Loucy (cell line): Measurements from ENCODE around the gene ABCG1.

Experiments used
- H2AFZ ChIP-seq: fragments of 200-600 bp; sonication (generic); 2 replicates; pipeline ENCODE4 v1.6.0; 2016; ENCODE audit warnings: antibody characterized with exemption, mild to moderate bottlenecking, low read length, moderate library complexity
- H3F3A ChIP-seq: fragments of 200-600 bp; 2 replicates; pipeline ENCODE4 v1.6.0; 2016; ENCODE audit warnings: antibody characterized with exemption, low read depth, mild to moderate bottlenecking
- H3K27me3 ChIP-seq: fragments of 200-600 bp; sonication (generic); 2 replicates; pipeline ENCODE4 v1.6.1; 2014; ENCODE audit warnings: low read length, mild to moderate bottlenecking; ENCODE audit not compliant: insufficient read depth, poor library complexity, severe bottlenecking
- H3K36me3 ChIP-seq: fragments of 200-600 bp; sonication (generic); 2 replicates; pipeline ENCODE4 v1.6.1; 2016; ENCODE audit warnings: low read length; ENCODE audit not compliant: insufficient read depth
- H3K4me1 ChIP-seq: fragments of 200-600 bp; sonication (generic); 2 replicates; pipeline ENCODE4 v1.5.1; 2014; ENCODE audit warnings: low read length, mild to moderate bottlenecking; ENCODE audit not compliant: insufficient read depth, poor library complexity, severe bottlenecking
- H3K4me2 ChIP-seq: fragments of 200-600 bp; sonication (generic); 2 replicates; pipeline ENCODE4 v1.6.0; 2014; ENCODE audit warnings: antibody characterized with exemption, low read length, low read depth, mild to moderate bottlenecking; ENCODE audit not compliant: poor library complexity, severe bottlenecking
- H3K4me3 ChIP-seq: fragments of 200-600 bp; sonication (generic); 2 replicates; pipeline ENCODE4 v1.5.1; 2014; ENCODE audit warnings: low read length, mild to moderate bottlenecking, mixed read lengths; ENCODE audit not compliant: poor library complexity, severe bottlenecking
- H3K79me2 ChIP-seq: fragments of 200-600 bp; sonication (generic); 2 replicates; pipeline ENCODE4 v1.6.1; 2014; ENCODE audit warnings: low read length; ENCODE audit not compliant: insufficient read depth
- H3K9ac ChIP-seq: fragments of 200-600 bp; sonication (generic); 2 replicates; pipeline ENCODE4 v1.6.0; 2014; ENCODE audit warnings: mild to moderate bottlenecking, low read depth, low read length, moderate library complexity; ENCODE audit not compliant: poor library complexity, severe bottlenecking
- H3K9me2 ChIP-seq: fragments of 200-600 bp; sonication (generic); replicated peaks from 2 replicates; pipeline ENCODE4 v1.6.1; 2016; ENCODE audit warnings: low read depth, low read length, mixed read lengths
- H3K9me3 ChIP-seq: fragments of 200-600 bp; sonication (generic); 2 replicates; pipeline ENCODE4 v1.6.1; 2014; ENCODE audit warnings: mild to moderate bottlenecking, antibody characterized with exemption, low read length, low read depth; ENCODE audit not compliant: insufficient read depth
- H4K20me1 ChIP-seq: fragments of 200-600 bp; sonication (generic); 2 replicates; pipeline ENCODE4 v1.6.0; 2014; ENCODE audit warnings: antibody characterized with exemption, low read length, mild to moderate bottlenecking; ENCODE audit not compliant: insufficient read depth, poor library complexity, severe bottlenecking
- EZH2phosphoT487 ChIP-seq: fragments of 200-600 bp; IDR thresholded peaks from 2 replicates; pipeline ENCODE4 v1.6.1; 2018; ENCODE audit warnings: antibody characterized with exemption, mild to moderate bottlenecking, moderate library complexity, borderline replicate concordance
- TF ChIP-seq, protein P1 (sequence below): fragments of 200-600 bp; sonication (generic); conservative IDR thresholded peaks from 2 replicates; pipeline ENCODE4 v1.5.1; 2014; ENCODE audit warnings: mild to moderate bottlenecking, antibody characterized with exemption, low read length

The ABCG1 gene

DNA sequence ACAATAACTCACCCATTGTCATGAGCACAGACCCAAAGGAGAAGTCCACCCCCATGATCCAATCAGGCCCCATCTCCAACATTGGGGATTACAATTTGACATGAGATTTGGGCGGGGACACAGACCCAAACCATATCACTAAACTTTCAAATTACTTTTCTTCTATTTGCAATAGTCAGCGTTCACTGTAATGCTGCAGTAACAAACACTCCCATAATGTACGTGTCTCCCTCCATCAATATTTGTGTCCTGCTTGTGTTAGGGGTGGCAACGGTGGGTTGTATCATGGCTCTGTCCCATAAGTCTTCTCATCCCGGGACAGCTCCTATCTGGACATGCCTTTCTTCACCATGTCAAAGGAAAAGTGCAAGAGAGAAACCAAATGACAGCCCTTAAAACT is 70.0 kb downstream of the ABCG1 start:
- Histone ChIP-seq H2AFZ (no peak overlapping the region), H4K20me1 (no peaks in the 10 kb centered on the region), H3F3A (0 out of 2 replicates have a peak, but pooled peaks cover 3% of the 10 kb centered on the region), H3K79me2 (no peaks in the 10 kb centered on the region), H3K4me2 (no peak overlapping the region), H3K36me3 (peaks cover 80% of the 10 kb centered on the region), H3K4me1 (no peaks in the 10 kb centered on the region), H3K9ac (no peak overlapping the region), H3K27me3 (no peaks in the 10 kb centered on the region), H3K4me3 (no peak overlapping the region), H3K9me3 (no peaks in the 10 kb centered on the region), H3K9me2 (no peaks in the 10 kb centered on the region)
- TF ChIP-seq EZH2phosphoT487, result no peak
- TF ChIP-seq, protein P1, sequence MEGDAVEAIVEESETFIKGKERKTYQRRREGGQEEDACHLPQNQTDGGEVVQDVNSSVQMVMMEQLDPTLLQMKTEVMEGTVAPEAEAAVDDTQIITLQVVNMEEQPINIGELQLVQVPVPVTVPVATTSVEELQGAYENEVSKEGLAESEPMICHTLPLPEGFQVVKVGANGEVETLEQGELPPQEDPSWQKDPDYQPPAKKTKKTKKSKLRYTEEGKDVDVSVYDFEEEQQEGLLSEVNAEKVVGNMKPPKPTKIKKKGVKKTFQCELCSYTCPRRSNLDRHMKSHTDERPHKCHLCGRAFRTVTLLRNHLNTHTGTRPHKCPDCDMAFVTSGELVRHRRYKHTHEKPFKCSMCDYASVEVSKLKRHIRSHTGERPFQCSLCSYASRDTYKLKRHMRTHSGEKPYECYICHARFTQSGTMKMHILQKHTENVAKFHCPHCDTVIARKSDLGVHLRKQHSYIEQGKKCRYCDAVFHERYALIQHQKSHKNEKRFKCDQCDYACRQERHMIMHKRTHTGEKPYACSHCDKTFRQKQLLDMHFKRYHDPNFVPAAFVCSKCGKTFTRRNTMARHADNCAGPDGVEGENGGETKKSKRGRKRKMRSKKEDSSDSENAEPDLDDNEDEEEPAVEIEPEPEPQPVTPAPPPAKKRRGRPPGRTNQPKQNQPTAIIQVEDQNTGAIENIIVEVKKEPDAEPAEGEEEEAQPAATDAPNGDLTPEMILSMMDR, result no peak

DNA sequence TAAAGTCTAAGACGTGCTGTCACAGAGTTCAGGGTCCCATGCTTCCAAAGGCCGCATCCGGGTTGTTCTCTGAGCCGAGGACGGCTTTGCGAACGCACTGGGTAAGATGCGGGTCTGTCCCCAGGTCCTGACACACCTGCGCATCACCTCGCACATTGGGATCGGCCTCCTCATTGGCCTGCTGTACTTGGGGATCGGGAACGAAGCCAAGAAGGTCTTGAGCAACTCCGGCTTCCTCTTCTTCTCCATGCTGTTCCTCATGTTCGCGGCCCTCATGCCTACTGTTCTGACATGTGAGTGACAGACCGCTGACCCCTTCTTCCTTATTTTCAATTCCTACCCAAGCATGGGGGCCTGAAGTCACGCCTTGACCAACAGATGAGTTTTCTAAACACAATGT is 71.0 kb downstream of the ABCG1 start:
- no peaks in the 10 kb centered on the region for H4K20me1 ChIP-seq
- H3K36me3 ChIP-seq, result peaks cover 80% of the 10 kb centered on the region
- H3K79me2 ChIP-seq, result no peaks in the 10 kb centered on the region
- H3K27me3 ChIP-seq, result no peaks in the 10 kb centered on the region
- H3K4me2 ChIP-seq, result no peak overlapping the region
- H3K9ac ChIP-seq, result no peak overlapping the region
- H3K9me2 ChIP-seq, result no peaks in the 10 kb centered on the region
- H3K4me1 ChIP-seq, result no peaks in the 10 kb centered on the region
- no peak overlapping the region for H3K4me3 ChIP-seq
- H2AFZ ChIP-seq, result no peak overlapping the region
- H3K9me3 ChIP-seq, result no peaks in the 10 kb centered on the region
- TF ChIP-seq, protein P1, result no peak
- TF ChIP-seq EZH2phosphoT487, result no peak
- H3F3A ChIP-seq, result 0 out of 2 replicates have a peak, but pooled peaks cover 3% of the 10 kb centered on the region

DNA sequence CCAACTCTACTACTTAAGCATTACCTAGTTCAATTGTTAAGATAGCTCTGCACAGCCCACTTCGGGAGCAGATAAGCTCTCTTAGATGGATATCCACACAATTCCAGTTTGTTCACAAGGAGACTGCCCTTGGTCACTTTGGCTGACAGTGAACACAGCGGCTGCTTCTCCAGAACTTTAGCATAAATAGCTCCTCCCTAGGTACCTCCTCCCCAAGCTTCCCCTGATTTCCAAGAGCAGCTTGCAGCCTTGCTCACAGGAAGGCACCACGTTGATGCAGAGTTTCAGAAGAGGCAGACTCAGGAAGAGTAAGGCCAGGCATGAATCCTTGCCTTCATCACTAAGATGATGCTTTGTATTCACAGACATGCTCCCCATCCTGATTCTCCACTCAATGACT is 71.6 kb downstream of the ABCG1 start:
- H3K9me3 ChIP-seq, result no peaks in the 10 kb centered on the region
- no peak overlapping the region for H3K9ac ChIP-seq
- no peaks in the 10 kb centered on the region for H4K20me1 ChIP-seq
- H3K36me3 ChIP-seq, result peaks cover 82% of the 10 kb centered on the region
- H3F3A ChIP-seq, result 0 out of 2 replicates have a peak, but pooled peaks cover 3% of the 10 kb centered on the region
- H3K79me2 ChIP-seq, result no peaks in the 10 kb centered on the region
- no peak overlapping the region for H2AFZ ChIP-seq
- TF ChIP-seq EZH2phosphoT487, result no peak
- TF ChIP-seq, protein P1, result no peak
- no peak overlapping the region for H3K4me2 ChIP-seq
- H3K27me3 ChIP-seq, result no peaks in the 10 kb centered on the region
- no peak overlapping the region for H3K4me3 ChIP-seq
- H3K4me1 ChIP-seq, result no peaks in the 10 kb centered on the region
- H3K9me2 ChIP-seq, result no peaks in the 10 kb centered on the region
